SU-DHL-6 (cell line): ENCODE measurements around the gene FOXD2.

Experiments used
- H2AFZ ChIP-seq: fragments of 200-600 bp; sonication (generic); 2 replicates; pipeline ENCODE4 v1.6.1; 2014; ENCODE audit warnings: low read depth, mild to moderate bottlenecking, moderate library complexity, mixed read lengths, antibody characterized with exemption, low read length; ENCODE audit not compliant: severe bottlenecking
- H3F3A ChIP-seq: fragments of 200-600 bp; shearing (Covaris generic); 2 replicates; pipeline ENCODE4 v1.6.0; 2016; ENCODE audit warnings: antibody characterized with exemption, mild to moderate bottlenecking; ENCODE audit not compliant: insufficient read depth
- H3K27ac ChIP-seq: fragments of 200-600 bp; sonication (generic); 2 replicates; pipeline ENCODE4 v1.5.1; 2016; ENCODE audit warnings: low read depth, mild to moderate bottlenecking, low read length, moderate library complexity, mixed read lengths
- H3K27me3 ChIP-seq: fragments of 200-600 bp; sonication (generic), shearing (Covaris generic); 2 replicates; pipeline ENCODE4 v1.6.0; 2014; ENCODE audit warnings: mild to moderate bottlenecking, low read length
- H3K36me3 ChIP-seq: fragments of 200-600 bp; sonication (generic); 2 replicates; pipeline ENCODE4 v1.6.1; 2014; ENCODE audit warnings: mild to moderate bottlenecking, low read length, mixed read lengths
- H3K4me2 ChIP-seq: fragments of 300-600, 200-600 bp; shearing (Covaris generic), sonication (generic); 2 replicates; pipeline ENCODE4 v1.6.0; 2014; ENCODE audit warnings: low read length, low read depth, mild to moderate bottlenecking; ENCODE audit not compliant: poor library complexity, severe bottlenecking
- H3K4me3 ChIP-seq: fragments of 200-600 bp; sonication (generic); 2 replicates; pipeline ENCODE4 v1.5.1; 2014; ENCODE audit warnings: antibody characterized with exemption, low read length, mild to moderate bottlenecking, mixed read lengths; ENCODE audit not compliant: insufficient read depth, poor library complexity, severe bottlenecking
- H3K79me2 ChIP-seq: fragments of 200-600 bp; sonication (generic); 2 replicates; pipeline ENCODE4 v1.6.1; 2014; ENCODE audit warnings: mild to moderate bottlenecking, low read length, moderate library complexity; ENCODE audit not compliant: insufficient read depth
- H3K9ac ChIP-seq: fragments of 200-600 bp; sonication (generic); 2 replicates; pipeline ENCODE4 v1.7.0; 2014; ENCODE audit warnings: mild to moderate bottlenecking, low read length
- H3K9me2 ChIP-seq: fragments of 200-600 bp; sonication (generic); replicated peaks from 2 replicates; pipeline ENCODE4 v1.6.1; 2014; ENCODE audit warnings: low read length; ENCODE audit not compliant: insufficient read depth
- H3K9me3 ChIP-seq: fragments of 200-600 bp; sonication (generic); 2 replicates; pipeline ENCODE4 v1.6.1; 2014; ENCODE audit warnings: low read length, mixed read lengths; ENCODE audit not compliant: insufficient read depth
- H4K20me1 ChIP-seq: fragments of 200-600 bp; sonication (generic); 2 replicates; pipeline ENCODE4 v1.6.1; 2014; ENCODE audit warnings: low read depth, mild to moderate bottlenecking, antibody characterized with exemption, low read length, moderate library complexity, mixed read lengths
- EZH2phosphoT487 ChIP-seq: fragments of 200-600 bp; sonication (generic), shearing (Covaris generic); conservative IDR thresholded peaks from 2 replicates; pipeline ENCODE4 v1.6.1; 2018; ENCODE audit warnings: mild to moderate bottlenecking, antibody characterized with exemption, low read length, moderate library complexity, mixed read lengths
- TF ChIP-seq, protein P1 (sequence below): fragments of 200-600 bp; sonication (generic); IDR thresholded peaks from one replicate; pipeline ENCODE4 v1.5.1; 2017; ENCODE audit warnings: antibody characterized with exemption, mild to moderate bottlenecking, low read length, moderate library complexity; ENCODE audit not compliant: insufficient read depth, poor library complexity, severe bottlenecking

The FOXD2 gene

DNA sequence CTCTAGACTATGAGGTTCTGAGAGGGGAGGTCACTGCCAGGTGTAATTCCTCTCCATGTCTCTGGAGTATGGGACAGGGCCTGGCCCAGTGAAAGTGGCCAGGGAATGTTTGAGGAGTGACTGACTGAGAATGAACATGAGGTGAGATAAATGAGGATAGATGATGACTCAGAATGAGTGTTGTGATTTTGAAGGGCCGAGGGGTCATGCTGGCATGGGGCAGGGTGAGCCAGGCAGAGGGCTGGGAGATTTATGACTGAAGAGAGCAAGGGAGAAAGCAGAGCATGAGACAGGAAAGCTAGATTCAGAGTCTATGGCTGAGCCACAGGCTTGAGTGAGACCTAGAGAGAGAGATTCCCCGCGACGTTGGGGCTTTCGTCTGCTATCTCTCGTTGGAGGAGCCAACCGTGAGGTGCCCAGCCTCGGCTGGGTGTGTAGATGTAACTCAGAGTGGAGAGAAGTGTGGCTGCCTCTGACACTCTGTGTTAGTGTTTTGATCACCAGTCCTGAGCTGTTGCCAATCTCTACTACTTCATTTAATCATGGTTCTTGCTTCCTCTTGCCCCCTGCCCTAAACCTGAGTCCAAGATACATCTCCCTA lies 50.1 kb downstream of the FOXD2 start:
- Histone ChIP-seq H3K4me3 (no peak overlapping the region), H3K27ac (no peak overlapping the region), H3K27me3 (no peaks in the 10 kb centered on the region), H3K9me3 (no peaks in the 10 kb centered on the region), H3F3A (no peaks in the 10 kb centered on the region), H3K36me3 (no peaks in the 10 kb centered on the region), H3K4me2 (no peak overlapping the region), H2AFZ (no peak overlapping the region), H3K79me2 (no peaks in the 10 kb centered on the region), H3K9me2 (no peaks in the 10 kb centered on the region; the same call in 1 of the 2 replicates), H3K9ac (no peak overlapping the region), H4K20me1 (no peaks in the 10 kb centered on the region)
- TF ChIP-seq EZH2phosphoT487: no peak
- TF ChIP-seq, protein P1, sequence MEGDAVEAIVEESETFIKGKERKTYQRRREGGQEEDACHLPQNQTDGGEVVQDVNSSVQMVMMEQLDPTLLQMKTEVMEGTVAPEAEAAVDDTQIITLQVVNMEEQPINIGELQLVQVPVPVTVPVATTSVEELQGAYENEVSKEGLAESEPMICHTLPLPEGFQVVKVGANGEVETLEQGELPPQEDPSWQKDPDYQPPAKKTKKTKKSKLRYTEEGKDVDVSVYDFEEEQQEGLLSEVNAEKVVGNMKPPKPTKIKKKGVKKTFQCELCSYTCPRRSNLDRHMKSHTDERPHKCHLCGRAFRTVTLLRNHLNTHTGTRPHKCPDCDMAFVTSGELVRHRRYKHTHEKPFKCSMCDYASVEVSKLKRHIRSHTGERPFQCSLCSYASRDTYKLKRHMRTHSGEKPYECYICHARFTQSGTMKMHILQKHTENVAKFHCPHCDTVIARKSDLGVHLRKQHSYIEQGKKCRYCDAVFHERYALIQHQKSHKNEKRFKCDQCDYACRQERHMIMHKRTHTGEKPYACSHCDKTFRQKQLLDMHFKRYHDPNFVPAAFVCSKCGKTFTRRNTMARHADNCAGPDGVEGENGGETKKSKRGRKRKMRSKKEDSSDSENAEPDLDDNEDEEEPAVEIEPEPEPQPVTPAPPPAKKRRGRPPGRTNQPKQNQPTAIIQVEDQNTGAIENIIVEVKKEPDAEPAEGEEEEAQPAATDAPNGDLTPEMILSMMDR: no peak
